ACC112 (cell line): ENCODE measurements around the gene FBH1.
"Not testable (repeated sequence)": the region's sequence is repeated elsewhere in the genome, so short reads cannot be mapped to it uniquely, and the experiment has no call there.

Source experiments
- H2AFZ ChIP-seq: fragments of 200-600 bp; sonication (generic); one replicate; pipeline ENCODE4 v1.6.0; 2017; ENCODE audit warnings: antibody characterized with exemption, low read length; ENCODE audit not compliant: unreplicated experiment
- H3K27ac ChIP-seq: fragments of 200-600 bp; sonication (generic); 2 replicates; pipeline ENCODE4 v1.5.1; 2014; ENCODE audit warnings: low read depth, mild to moderate bottlenecking, antibody characterized with exemption, low read length, moderate library complexity
- H3K27me3 ChIP-seq: fragments of 200-600 bp; sonication (generic); 2 replicates; pipeline ENCODE4 v1.6.1; 2014; ENCODE audit warnings: mild to moderate bottlenecking, antibody characterized with exemption, low read length, moderate library complexity, mixed read lengths; ENCODE audit not compliant: insufficient read depth
- H3K36me3 ChIP-seq: fragments of 200-600 bp; sonication (generic); 2 replicates; pipeline ENCODE4 v1.6.1; 2016; ENCODE audit warnings: mild to moderate bottlenecking, antibody characterized with exemption, low read length, moderate library complexity, mixed read lengths; ENCODE audit not compliant: insufficient read depth
- H3K4me1 ChIP-seq: fragments of 200-600 bp; sonication (generic); one replicate; pipeline ENCODE4 v1.6.1; 2016; ENCODE audit warnings: low read length, mixed read lengths; ENCODE audit not compliant: insufficient read depth, unreplicated experiment, control insufficient read depth
- H3K4me3 ChIP-seq: fragments of 200-600 bp; sonication (generic); 2 replicates; pipeline ENCODE4 v1.5.1; 2014; ENCODE audit warnings: mild to moderate bottlenecking, low read depth, low read length
- H3K79me2 ChIP-seq: fragments of 200-600 bp; sonication (generic); one replicate; pipeline ENCODE4 v1.6.0; 2016; ENCODE audit warnings: low read length; ENCODE audit not compliant: control insufficient read depth, unreplicated experiment, insufficient read depth

Gene FBH1

DNA sequence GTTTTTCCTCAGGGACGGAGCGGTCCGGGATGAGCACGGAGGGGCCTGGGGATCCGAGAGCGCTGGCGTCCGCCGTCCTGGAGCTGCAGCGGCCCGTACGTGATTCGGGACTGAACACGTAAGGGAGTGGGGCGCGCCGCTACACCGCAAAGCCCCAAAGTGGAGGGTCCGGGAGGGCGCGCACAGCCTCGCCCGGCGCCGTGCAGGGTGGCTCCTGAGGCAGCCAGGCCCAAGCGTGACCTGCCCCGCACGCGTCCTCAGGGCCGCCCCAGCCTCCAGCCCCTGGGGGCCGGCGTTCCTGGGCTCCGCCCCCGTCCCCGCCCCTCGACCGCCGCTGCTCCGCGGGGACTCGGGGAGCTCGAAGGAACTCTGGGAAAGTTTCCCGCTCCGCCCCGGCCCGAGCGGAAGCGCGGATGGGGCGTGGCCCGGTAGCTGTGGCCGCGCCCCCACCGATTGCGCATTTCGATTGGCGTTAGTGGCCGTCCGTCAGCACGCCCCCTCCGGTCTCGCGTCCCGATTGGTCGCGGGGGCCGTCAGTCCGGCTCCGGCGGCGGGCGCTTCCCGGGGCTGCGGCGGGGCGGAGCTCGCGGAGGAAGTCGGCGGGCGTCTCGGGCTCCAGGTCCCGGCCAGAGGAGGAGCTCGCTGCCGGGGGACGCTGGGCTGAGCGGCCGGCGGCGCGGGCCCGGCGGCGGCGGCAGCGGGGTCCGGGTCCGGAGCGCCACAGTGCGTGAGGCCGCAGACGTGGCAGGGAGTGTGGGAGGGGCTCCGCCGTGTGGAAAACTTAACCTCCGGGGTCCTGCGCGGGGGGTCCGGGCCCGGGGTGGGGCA is at the start of gene FBH1, which contains the start of gene ANKRD16:
Gene FBH1, plus strand, starts transcription at position 620 of the 828 bp plus-strand sequence. Its CDS starts 103 bp downstream, at position 723.
Gene ANKRD16, minus strand, starts transcription at position 270 of the 828 bp plus-strand sequence. CDS start 539 bp downstream, outside the sequence.
- no peaks in the 10 kb centered on the region for H3K27me3 ChIP-seq
- peak within 1 kb of the TSS; percentile 39; the same call in 1 of the 2 replicates for H3K27ac ChIP-seq
- H3K36me3 ChIP-seq, result peaks cover 21% of the 10 kb centered on the region
- peak within 1 kb of the TSS; percentile 96 for H3K4me3 ChIP-seq
- peak within 1 kb of the TSS; percentile 91 for H2AFZ ChIP-seq
- peaks cover 55% of the 10 kb centered on the region for H3K79me2 ChIP-seq
- H3K4me1 ChIP-seq, result peaks cover 13% of the 10 kb centered on the region

DNA sequence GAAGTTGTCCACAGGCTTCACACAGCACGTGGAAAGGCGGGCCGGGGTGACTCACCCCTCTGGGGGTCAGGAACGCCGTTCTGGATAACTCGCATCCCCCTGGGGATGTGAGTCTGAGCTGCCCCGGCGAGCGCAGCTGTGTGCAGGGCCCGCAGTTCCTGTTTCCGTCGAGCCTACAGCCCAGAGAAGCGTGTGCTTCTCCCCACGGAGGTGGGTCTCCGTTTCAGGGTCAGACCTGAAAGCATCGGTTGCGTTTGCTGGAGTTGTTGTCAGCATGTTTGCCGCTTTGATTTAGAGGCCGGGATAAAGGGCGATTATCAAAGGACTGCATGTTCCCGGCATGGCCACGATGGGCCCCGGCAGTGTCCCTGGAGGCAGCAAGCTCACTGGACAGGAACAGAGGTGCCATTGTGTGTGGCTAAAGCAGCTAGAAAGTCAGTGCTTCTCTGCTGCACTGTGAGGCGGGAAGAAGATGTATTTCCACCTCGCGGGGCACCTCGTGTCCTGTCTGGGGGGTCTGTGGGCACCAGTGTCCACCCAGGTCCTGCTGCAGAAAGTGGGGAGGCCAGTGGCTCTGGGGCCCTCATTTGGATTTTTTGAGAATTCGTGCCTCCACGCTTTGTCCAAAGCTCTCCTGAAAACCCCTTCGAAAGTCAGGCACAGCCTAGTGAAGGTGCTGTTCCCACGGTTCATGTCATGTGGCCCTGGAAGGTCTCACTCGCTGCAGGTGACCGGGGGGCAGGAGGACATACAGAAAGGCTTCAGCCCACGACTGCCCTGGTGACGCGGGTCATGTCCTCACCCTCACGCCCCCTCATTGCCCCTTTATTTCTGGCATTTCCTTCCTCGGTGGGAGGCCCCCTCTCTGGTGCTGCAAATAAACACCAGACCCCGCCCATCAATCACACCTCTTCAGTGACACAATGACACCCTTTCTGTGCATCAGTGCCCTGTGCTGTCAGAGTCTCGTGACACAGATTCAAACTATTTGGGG is 49.4 kb upstream of the FBH1 start:
- H3K36me3 ChIP-seq, result no peaks in the 10 kb centered on the region
- H3K4me1 ChIP-seq, result peaks cover 5% of the 10 kb centered on the region
- H2AFZ ChIP-seq, result peak overlapping the region; percentile 81
- no peak overlapping the region for H3K27ac ChIP-seq
- no peaks in the 10 kb centered on the region for H3K79me2 ChIP-seq
- peak overlapping the region; percentile 8; the same call in 1 of the 2 replicates for H3K4me3 ChIP-seq
- no peaks in the 10 kb centered on the region for H3K27me3 ChIP-seq

GRCh38 chr10:5841965-5842364 is 48.1 kb upstream of the FBH1 start:
- H3K27ac ChIP-seq, result no peak overlapping the region
- no peak overlapping the region for H2AFZ ChIP-seq
- H3K36me3 ChIP-seq, result no peaks in the 10 kb centered on the region
- no peak overlapping the region for H3K4me3 ChIP-seq
- H3K4me1 ChIP-seq, result peaks cover 5% of the 10 kb centered on the region
- H3K79me2 ChIP-seq, result no peaks in the 10 kb centered on the region
- H3K27me3 ChIP-seq, result no peaks in the 10 kb centered on the region

GRCh38 chr10:5843686-5844344 is 46.2 kb upstream of the FBH1 start:
- Histone ChIP-seq H3K27me3 (no peaks in the 10 kb centered on the region), H2AFZ (no peak overlapping the region), H3K27ac (no peak overlapping the region), H3K79me2 (no peaks in the 10 kb centered on the region), H3K4me3 (no peak overlapping the region), H3K36me3 (no peaks in the 10 kb centered on the region), H3K4me1 (peaks cover 5% of the 10 kb centered on the region)

GRCh38 chr10:5844345-5845055 is 45.5 kb upstream of the FBH1 start:
- Histone ChIP-seq H3K4me3 (no peak overlapping the region), H2AFZ (no peak overlapping the region), H3K79me2 (no peaks in the 10 kb centered on the region), H3K27ac (no peak overlapping the region), H3K36me3 (no peaks in the 10 kb centered on the region), H3K27me3 (no peaks in the 10 kb centered on the region), H3K4me1 (peaks cover 5% of the 10 kb centered on the region)

- H3K27me3 ChIP-seq, H3K27ac ChIP-seq, H3K4me3 ChIP-seq, H3K4me1 ChIP-seq, H2AFZ ChIP-seq, H3K79me2 ChIP-seq, H3K36me3 ChIP-seq: not testable (repeated sequence)
Measured at GRCh38 chr10:5846667-5847066, 43.4 kb upstream of the FBH1 start.

GRCh38 chr10:5854131-5854475 is 35.9 kb upstream of the FBH1 start:
- H3K27ac ChIP-seq, result no peak overlapping the region
- H3K27me3 ChIP-seq, result no peaks in the 10 kb centered on the region
- H3K4me1 ChIP-seq, result no peaks in the 10 kb centered on the region
- H2AFZ ChIP-seq, result no peak overlapping the region
- H3K36me3 ChIP-seq, result no peaks in the 10 kb centered on the region
- H3K4me3 ChIP-seq, result no peak overlapping the region
- no peaks in the 10 kb centered on the region for H3K79me2 ChIP-seq

DNA sequence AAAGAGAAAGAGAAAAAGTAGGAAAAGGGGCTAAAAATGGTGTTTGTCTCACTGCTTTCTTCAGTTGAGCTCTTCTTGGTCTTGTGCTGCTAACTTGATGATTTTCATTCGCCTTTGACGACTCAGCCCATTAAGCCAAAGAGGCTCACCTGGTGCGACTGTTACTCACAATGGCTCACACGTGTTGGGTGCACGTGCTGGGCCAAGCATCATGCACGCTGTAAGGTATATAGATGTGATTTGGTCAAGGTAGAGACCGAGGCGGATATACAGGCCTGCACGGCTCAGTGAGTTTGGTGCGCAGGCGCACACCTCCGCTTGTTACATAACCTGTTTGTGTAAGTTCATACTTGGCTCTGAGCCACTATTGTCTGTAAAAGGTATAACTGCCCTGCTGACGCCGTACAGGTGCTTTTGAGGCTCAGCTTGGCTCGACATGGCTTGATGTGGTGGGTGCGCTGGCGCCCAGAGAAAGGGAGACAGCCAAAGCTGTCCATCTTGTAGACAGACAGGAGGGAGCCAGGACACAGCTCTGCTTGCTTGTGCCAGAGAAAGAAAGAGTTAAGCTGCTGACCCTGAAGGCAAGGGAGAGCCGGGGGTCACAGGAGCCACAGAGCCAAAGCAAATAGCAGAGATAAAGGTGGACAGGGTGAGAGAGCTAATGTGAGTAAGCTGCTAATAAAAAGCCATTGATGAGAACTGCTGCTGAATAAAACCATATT is 33.9 kb upstream of the FBH1 start:
- Histone ChIP-seq H2AFZ (no peak overlapping the region), H3K4me1 (peaks cover 7% of the 10 kb centered on the region), H3K4me3 (no peak overlapping the region), H3K79me2 (no peaks in the 10 kb centered on the region), H3K36me3 (no peaks in the 10 kb centered on the region), H3K27me3 (no peaks in the 10 kb centered on the region), H3K27ac (no peak overlapping the region)

DNA sequence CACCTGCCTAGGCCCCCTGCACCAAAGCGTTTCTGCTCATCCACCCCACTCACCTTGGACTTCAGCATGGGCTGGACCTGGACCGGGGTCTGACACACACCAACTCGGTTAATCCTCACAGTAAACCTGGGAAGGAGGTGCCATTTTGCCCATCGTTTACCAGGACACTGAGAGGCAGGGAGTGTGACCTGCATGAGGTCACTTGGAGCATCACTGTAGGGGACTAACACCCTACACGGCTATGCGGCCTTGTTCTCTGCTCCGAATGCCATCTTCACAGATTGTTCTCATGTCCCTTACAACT is 33.4 kb upstream of the FBH1 start:
- peaks cover 10% of the 10 kb centered on the region for H3K4me1 ChIP-seq
- no peak overlapping the region for H3K27ac ChIP-seq
- no peaks in the 10 kb centered on the region for H3K27me3 ChIP-seq
- H3K4me3 ChIP-seq, result no peak overlapping the region
- H3K36me3 ChIP-seq, result no peaks in the 10 kb centered on the region
- no peaks in the 10 kb centered on the region for H3K79me2 ChIP-seq
- H2AFZ ChIP-seq, result no peak overlapping the region
